Fibroblast of skin of left biceps (primary cell): ENCODE data around the gene SPATA13.

ENCODE experiments used
- DNase-seq, 2 experiments: peaks; one replicate each; pipeline ENCODE4 v3.0.0-alpha.2; 2013; ENCODE audit warnings: low read depth in 2 of 2

The SPATA13 gene

DNA sequence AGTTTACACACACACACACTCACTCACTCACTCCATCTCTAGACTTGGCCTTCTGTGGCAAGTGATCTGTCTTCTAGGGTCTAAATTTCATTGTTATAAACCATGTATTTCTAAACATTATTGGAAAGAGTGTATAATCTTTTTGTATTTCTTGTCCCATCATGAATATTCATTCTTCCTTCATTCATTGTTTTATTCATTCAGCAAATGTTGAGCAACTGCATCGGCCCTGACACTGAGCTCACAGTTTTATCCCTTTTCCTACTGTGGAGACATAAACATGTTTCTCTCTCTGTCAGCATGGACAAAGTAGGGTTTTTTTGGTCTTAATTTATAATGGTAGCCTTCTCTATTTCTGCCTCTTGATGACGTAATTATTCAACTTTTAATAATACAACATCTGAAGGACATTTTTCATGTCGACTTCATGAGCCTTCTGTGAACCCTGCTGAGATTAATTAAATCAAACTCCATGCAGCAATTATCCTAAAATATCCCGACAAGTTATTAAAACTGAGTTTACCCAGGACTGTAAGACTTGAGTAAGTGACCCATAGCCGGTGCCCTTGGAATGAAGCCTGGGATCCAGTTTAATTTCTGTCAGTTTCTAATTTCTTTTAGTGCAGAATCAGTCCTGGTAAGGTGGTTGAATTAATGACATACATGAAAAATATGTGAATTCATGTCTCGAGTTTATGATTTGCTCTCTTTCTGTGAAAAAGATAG is 7.3 kb downstream of the SPATA13 start:
- DNase-seq = no peak

DNA sequence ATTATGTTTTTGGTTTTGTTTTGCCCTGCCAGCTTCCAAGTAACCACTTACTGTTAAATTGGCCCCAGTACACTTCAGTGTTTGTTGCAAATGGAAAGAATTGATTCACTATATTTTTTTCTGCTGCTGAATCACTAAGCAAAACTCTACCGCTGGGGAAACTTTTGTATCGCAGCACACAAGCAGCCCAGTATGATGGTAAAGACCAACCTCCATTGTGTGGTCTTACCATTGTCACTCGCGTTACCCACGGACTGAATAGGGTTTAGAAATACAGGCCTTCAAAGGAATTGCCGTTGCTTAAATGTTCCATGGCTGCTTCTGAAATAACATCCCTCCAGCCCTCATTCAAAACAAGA is 7.9 kb downstream of the SPATA13 start:
- DNase-seq = no peak

DNA sequence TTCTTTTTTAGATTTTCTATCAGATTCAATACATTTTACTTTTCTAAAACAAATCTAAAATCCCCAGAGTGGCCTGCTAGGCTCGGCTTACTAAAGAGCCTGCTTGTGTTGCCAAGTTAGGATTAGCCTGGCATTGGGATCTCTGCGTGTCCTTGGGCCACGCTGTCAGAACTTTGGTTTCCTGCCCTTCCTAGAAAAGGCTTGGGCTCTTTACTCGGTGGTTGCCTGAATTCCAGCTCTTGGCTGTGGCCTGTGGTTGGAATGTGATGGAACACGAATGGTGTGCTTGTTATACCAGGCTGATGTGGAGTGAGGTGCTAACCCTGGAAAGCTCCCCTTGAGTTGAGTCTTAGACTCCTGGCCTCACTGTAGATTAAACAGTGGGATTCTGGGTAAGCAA is 8.5 kb downstream of the SPATA13 start:
- no peak for DNase-seq

DNA sequence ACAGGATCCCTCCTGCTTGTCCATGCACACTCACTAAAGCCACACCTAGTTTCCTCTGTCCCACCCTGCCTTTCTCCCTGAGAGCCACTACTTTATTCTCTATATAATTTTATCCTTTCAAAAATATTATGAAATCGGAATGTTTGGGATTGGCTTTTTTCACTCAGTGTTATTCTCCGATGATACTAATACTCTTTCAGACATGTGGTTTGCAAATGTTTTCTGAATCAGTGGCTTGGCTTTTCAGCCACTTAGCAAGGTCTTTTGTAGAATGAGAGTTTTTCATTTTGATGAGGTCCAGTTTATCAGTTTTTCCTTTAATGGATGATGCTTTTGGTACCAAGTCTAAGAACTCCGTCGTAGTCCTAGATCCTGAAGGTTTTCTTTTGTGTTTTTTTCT is 11.6 kb downstream of the SPATA13 start:
- no peak for DNase-seq

DNA sequence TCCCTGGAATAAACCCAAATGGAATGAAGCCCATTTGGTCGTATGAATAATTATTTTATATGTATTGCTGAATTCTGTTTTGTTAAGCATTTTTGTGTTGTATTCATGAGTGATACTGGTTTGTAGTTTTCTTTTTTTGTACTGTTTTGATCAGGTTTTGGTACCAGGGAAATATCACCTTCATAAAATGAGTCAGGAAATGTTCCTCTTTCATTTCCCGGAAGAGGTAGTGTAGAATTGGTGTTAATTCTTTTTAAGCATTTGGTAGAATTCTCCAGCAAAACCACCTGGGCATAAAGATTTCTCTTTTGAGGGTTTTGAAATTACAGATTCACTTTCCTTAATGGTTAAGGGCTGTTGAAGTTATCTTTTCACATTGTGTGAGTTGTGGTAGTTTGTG is 13.3 kb downstream of the SPATA13 start:
- no peak for DNase-seq

DNA sequence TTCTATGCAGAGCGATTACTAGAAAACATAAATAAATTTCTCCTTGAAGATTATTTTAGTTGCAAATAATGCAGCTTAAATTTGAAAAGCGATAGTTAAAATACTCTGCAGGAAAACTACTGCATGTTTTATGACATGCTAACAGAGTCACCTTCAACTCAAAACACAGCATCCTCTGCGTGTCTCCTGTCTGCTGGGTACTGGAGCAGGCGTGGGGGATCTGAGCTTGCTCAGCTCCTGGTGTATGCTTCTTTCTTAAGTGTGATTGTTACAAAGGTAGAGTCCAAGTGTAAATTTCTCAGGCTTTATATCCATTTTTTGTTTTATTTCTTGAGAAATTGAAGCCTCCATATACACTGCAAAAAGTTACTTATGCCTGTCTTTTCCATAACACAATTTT is 15.3 kb downstream of the SPATA13 start:
- DNase-seq = no peak

DNA sequence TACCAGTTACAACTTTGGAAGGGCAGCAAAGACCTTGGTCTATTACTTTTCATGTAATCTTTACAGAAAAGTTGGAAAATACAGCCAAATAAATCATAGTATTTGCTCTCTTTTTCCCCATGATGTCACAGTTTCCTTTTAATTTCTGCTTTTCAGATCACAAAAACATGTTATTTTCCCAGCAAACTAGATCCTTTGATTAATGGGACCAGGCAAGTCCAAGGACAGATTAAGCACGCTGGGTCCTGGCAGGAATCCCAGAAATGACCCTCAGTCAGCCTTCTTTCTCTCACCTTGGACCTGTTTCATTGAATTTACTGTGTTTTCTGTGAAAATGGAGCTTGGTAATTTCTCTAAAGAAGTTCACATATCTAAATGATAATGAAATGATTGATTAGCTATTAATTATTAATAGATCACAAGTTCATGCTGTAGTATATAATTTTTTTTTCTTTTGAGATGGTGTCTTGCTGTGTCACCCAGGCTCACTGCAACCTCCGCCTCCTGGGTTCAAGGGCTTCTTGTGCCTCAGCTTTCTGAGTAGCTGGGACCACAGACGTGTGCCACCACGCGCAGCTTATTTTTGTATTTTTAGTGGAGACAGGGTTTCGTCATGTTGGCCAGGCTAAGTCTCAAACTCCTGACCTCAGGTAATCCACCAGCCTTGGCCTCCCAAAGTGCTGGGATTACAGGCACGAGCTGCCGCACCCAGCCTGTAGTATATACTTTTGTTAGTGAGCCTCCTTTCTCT is 16.0 kb downstream of the SPATA13 start:
- no peak for DNase-seq

DNA sequence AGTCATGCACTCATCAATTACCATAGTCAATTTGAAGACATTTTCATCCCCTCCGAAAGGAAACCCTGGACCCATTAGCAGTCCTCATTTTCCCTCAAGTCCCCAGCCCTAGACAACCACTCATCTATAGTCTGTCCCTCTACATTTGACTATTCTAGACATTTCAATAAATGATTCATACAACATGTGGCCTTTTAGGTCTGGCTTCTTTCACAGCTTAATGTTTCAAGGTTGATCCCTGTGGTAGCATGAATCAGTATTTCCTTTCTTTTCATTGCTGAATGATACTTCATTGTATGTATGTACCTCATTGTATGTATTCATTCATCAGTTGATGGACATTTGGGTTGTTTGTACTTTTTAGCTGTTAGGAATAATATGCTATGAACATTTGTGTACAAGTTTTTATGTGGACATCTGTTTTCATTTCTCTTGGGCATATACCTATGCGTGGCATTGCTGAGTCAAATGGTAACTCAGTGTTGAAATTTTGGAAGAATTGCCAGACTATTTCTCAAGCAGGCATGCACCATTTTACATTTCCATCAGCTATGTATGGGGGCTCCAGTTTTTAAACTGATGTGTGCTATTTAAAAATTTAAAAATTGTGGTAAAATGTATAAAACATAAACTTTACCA is 18.4 kb downstream of the SPATA13 start:
- DNase-seq = no peak

DNA sequence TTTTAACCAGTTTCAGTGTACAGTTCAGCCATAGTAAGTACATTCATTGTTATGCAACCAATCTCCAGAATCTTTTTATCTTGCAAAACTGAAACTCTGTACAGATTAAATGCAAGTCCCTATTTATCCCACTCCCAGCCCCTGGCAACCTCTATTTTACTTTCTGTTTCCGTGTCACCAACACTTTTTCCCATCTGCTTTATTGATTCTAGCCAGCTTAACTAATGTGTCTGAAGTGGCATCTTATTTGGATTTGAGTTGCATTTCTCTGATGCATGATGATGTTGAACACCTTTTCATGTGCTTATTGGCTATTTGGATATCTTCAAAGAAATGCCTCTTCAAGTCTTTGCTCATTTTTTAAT is 18.9 kb downstream of the SPATA13 start:
- no peak for DNase-seq

DNA sequence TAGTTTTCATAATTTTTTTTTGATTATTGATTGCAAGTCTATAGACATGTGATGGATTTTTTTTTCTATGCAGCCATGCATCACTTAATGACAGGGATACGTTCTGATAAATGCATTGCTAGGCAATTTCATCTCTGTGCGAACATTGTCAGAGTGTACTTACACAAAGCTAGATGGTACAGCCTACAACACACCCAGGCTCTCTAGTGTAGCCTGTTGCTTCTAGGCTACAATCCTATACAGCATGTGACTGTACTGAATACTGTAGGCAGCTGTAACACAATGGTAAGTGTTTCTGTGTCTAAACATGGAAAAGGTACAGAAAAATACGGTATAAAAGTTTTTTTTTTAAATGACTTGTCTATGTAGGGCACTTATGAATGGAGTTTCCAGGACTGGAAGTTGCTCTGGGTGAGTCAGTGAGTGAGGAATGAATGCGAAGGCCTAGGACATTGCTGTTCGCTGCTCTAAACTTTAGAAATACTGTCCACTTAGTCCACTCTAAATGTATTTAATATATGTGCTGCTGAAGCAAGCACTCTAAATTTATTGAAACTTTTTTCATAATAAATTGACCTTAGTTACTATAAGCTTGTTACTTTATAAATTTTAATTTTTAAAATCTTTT is 20.3 kb downstream of the SPATA13 start:
- DNase-seq = no peak

DNA sequence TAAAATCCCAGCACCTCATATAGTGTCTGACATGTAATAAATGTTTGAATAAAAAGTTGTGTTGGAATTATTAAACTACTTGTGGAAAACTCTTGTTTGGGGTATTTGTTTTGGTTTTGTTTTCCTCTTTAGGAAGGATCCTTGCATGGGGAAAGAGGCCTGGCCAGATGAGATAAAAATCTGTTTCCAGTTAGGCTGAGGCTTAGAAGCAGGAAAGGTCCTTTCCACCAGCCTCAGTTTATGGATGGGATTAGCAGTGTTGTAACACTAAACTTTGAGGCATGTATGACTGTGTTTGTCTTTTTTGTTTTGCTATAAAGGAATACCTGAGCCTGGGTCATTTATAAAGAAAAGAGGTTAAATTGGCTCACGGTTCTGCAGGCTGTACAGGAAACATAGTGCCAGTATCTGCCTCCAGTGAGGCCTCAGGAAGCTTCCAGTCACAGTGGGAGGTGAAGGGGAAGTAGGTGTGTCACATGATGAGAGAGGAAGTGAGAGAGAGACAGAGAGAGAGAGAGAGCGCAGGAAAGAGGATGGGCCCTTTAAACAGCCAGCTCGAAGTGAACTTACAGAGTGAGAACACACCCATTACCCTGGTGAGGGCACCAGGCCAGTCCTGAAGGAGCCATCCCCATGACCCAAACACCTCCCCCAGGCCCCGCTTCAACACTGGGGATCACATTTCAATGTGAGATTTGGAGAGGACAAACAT is 21.6 kb downstream of the SPATA13 start:
- no peak for DNase-seq

DNA sequence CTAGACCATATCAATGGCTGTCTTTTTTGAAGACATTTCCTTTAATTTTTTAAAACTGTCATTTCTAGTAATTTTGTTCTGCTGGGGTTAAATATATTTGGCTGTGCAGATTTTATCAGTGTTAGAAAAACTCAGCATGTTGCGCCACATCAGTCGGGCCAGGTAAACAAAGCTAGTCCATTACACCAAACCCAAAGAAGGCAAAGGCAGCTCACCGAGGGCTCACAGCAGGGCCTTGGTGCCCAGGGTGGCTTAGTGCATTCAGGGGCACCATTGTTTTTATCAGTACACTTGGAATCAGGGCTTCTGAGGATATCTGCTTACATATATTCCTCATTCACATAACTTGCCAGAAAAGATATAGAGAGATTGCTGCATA is 22.2 kb downstream of the SPATA13 start:
- DNase-seq = no peak

DNA sequence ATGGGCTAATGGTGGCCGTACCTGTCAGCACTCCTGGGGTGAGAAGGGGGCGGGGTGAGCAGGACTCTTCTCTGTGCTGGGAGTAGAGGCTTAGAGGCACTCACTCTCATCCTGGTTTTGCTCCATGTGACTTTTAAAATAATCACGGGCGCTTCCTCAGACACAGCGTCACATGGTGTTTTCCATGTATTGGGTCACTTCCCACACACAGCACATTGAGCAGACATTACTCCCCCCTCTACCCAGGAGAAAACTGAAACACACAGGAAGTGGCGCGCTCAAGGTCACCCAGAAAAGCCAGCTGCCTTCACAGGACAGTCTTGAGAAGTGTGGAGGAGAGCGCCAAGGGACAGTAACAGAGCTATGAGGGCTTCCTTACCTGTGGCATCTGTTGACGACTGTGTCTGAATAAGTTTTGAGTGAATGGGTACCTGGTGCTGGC is 23.2 kb downstream of the SPATA13 start:
- DNase-seq = no peak

DNA sequence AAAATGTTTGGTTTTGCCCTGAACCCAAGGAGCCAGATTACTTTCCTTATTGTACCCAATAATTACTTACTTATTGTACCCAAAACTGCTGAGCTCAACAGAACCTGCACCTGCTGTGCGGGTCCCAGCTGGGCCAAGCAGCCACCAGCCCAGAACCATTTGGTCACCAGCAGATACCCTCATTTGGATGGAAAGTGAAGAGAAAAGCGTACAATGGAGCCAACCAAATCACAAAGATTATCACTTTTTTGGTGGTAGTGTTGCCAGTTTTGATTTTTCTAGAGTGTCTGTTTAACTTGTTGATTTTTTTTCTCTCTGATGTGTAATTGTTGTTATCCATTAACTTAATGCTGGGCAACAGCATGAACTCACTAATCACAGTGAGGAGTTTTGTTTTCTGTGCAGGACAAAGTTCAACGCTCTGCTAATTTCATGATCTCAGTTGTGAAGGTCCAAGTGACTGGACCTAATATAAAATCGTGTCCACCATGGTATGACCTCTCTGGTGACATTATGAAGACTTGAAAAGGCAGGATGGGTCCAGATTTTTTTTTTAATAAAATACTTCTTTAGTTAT is 23.8 kb downstream of the SPATA13 start:
- no peak for DNase-seq

DNA sequence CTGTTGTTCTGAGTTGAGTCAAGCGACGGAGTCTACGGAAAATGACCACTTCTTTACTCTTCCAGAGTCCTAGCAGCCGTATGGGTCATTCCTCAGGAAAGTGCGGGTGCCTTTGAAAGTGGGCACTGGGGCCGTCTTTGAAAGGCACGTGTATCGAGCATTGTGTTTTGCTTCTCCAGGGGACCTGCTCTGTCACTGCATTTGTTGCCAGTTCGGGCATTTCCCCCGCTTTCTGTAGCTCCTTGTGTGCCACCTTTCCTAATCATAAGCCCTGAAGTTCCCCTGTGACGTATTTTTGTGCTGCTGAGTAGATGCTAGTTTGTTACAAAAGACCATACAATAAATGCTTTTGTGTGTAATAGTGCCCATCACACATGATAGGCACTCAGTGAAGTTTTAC is 24.4 kb downstream of the SPATA13 start:
- no peak for DNase-seq

DNA sequence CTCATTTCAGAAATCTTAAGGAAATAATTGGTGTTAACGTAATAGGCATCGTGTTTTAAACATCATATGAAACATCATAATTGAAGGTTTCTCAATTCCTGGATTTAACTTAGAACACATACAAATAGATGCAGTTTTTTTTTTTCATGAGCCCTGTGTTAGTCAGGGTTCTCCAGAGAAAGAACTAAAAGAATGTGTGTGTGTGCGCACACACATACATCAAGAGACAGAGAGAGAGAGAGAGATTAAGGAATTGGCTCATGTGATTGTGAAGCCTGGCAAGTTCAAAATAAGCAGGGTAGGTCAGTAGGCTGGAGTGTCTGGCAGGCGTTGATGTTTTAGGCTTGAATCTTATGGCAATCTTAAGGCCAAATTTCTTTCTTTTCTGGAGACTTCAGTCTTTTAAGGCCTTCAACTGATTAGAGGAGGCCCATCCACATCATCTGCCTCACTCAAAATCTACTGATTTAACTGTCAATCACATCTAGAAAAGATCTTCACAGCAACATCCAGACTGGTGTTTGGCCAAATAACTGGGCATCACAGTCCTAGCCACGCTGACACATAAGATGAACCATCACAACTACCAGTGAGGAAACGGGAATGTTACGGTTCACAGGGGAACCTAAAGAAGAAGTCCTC is 25.2 kb downstream of the SPATA13 start:
- DNase-seq = no peak

DNA sequence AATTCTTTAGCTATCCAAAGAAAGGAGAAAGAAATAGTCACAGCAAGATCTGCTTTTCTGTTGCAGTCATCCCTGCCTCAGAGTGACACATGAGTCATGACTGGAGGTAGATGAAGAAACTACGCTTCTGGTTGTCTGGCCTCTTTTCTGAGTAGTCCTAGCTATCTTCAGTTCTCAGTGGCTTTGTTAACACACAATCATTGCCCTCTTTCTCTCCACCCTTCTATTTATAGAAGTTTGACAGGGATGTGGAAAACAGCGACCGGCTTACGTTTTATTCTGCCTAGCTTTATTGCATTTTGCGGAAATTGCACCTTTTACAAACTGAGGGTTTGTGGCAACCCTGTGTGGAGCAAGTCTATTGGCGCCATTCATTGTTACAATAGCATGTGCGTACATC is 26.7 kb downstream of the SPATA13 start:
- no peak for DNase-seq

DNA sequence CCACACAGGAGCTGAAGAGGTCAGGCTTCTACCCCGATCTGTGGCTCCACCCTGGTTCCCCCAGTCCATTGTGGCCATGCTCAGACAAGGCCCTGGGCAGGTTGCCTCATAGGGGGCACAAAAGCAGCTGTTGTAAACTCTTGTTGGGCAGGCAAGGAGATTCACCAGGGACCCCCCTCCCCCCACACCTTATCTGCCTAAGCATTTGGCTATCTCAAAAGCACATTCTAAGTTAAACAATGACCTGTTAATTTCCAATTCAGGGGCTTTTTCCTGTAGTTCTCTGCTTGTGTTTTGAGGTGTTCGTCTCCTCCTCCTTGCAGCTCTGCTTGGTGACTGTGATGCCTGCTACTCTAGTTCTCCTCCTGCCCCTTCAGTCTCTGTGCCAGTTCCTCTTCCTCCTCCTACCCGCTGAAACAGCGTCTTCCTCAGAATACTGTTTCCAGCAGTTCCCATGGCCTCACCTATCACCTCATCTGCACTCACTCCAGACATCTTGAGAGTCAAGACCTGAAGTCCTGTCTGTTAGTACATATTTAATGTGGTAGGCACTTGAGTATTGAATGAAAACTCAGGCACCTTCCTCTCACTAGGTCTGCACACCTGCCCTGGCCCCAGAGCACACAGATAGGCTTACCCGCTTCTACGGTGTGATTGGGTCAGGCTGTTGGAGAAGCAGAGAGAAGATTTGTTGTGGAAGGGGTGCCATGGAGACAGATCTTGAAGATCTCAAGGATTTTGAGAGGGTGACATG is 31.7 kb downstream of the SPATA13 start:
- DNase-seq = no peak

DNA sequence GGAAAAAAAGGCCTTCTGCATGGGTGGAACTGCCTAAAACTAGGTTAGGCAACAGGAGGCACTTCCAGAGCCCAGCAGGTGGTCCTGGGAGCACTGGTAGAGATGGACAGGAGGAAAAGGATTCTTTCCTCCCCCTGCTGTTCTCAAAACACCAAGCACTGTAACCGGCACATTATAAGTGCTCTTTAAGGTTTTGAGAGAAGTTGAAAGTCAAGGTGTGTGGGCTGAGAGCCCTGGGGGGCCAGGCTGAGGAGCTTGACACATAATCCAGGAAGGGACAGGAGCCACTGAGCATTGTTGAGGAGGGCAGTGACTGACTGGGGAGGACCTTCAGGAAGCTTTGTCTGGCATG is 32.3 kb downstream of the SPATA13 start:
- no peak for DNase-seq

DNA sequence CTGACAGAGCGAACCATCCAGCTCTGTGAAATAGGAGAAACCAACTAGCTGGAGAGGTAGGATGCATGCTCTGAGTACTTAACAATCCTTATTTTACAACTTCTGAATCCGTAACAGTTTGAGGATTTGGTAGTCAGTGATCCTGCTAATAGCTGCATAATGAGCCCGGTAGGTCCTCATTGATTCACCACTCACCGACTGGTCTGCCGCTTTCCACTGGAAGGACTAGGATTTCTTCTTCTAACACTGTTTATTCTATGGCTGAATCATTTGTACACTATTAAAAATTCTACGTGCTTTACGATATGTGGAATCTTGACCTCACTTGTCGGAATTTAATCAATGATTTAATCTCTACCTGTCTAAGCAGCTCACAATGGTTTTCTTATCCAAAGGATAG is 33.9 kb downstream of the SPATA13 start:
- no peak for DNase-seq

DNA sequence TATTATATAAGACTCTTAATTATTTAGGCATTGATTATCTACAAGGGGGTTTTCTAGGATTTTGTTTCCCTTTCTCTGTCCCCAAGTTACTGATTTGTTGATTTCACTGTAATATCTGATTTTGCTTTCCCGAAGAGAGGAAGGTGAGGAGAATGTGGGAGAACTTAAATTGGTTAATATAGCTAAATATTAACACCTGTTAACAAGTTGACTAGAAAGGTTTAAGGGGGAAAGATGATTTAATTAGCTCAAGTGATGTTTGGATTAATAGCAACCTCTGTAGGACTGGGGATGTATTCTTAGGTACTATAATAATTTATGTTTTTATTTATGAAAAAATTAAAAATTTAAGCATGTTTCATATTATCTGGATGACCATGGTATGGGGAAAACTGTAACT is 35.1 kb downstream of the SPATA13 start:
- DNase-seq = no peak
